Activated T-cell treated with anti-CD3 and anti-CD28 coated beads, Interleukin-2, amount 50 U/mL, for 72 hours (primary cell): ENCODE results near the gene SLC50A1. TPM values are rescaled to one million over a fixed set of nuclear protein-coding genes. Genes with fewer than 3 reads are reported as not detected.
"Not testable (repeated sequence)": the region's sequence is repeated elsewhere in the genome, so short reads cannot be mapped to it uniquely, and the experiment has no call there.

Experiments used
- ATAC-seq, 2 donors: fragments of 150-1000 bp; cut with Tn5 transposase; replicated peaks in 1 of 2; 2 replicates each; pipeline ENCODE4 v1.10.0; 2021; ENCODE audit warnings: moderate library complexity in 2 of 2, mild to moderate bottlenecking in 1 of 2
- DNase-seq, 2 donors: peaks; one replicate each; pipeline ENCODE4 v3.0.0; 2021 to 2022; ENCODE audit warnings: mixed read lengths in 1 of 2
- H3K27ac Mint-ChIP-seq: one replicate; pipeline ENCODE4 v1.8.0; 2022; ENCODE audit warnings: mild to moderate bottlenecking, moderate library complexity, mixed read lengths
- H3K27me3 Mint-ChIP-seq: one replicate; pipeline ENCODE4 v1.8.0; 2022; ENCODE audit warnings: low read depth, mixed read lengths
- H3K36me3 Mint-ChIP-seq, 2 donors: one replicate each; pipeline ENCODE4 v1.8.0; 2022; ENCODE audit warnings: mixed read lengths in 2 of 2, mild to moderate bottlenecking in 1 of 2; ENCODE audit not compliant: insufficient read depth in 2 of 2
- H3K4me1 Mint-ChIP-seq: one replicate; pipeline ENCODE4 v1.8.0; 2022; ENCODE audit warnings: low read depth, mixed read lengths
- H3K4me3 Mint-ChIP-seq, 2 donors: one replicate each; pipeline ENCODE4 v1.8.0; 2022; ENCODE audit warnings: mild to moderate bottlenecking in 2 of 2, mixed read lengths in 2 of 2, moderate library complexity in 2 of 2
- H3K9me3 Mint-ChIP-seq, 2 donors: one replicate each; pipeline ENCODE4 v1.8.0; 2022; ENCODE audit warnings: mixed read lengths in 2 of 2
- total RNA-seq, 2 donors: library from RNA; stranded (reverse); gene quantifications; one replicate each; pipeline ENCODE4 v1.2.3, GENCODE V29; 2022

SLC50A1 gene
- total RNA-seq, 2 donors from 2014 or later: 65.0 to 66.3 TPM

- Mint-ChIP-seq H3K9me3 (no peaks in the 10 kb centered on the region), H3K4me1 (no peaks in the 10 kb centered on the region), H3K36me3 (no peaks in the 10 kb centered on the region), H3K27me3 (no peaks in the 10 kb centered on the region), H3K4me3 (no peak overlapping the region), H3K27ac (no peak overlapping the region)
- no peak for DNase-seq
- ATAC-seq: no peak
Observed at GRCh38 chr1:155105604-155106011, 30.0 kb upstream of the SLC50A1 start.

GRCh38 chr1:155106862-155107261, 28.8 kb upstream of the SLC50A1 start:
- Mint-ChIP-seq H3K9me3 (no peaks in the 10 kb centered on the region), H3K4me1 (no peaks in the 10 kb centered on the region), H3K27me3 (no peaks in the 10 kb centered on the region), H3K36me3 (no peaks in the 10 kb centered on the region), H3K4me3 (no peak overlapping the region), H3K27ac (no peak overlapping the region)
- ATAC-seq (no peak), DNase-seq (no peak)

- no peak for ATAC-seq
- Mint-ChIP-seq H3K36me3 (no peaks in the 10 kb centered on the region), H3K27ac (no peak overlapping the region), H3K9me3 (no peaks in the 10 kb centered on the region), H3K4me1 (no peaks in the 10 kb centered on the region), H3K4me3 (no peak overlapping the region), H3K27me3 (no peaks in the 10 kb centered on the region)
- DNase-seq: no peak
Observed at GRCh38 chr1:155107309-155108264, 28.1 kb upstream of the SLC50A1 start.

GRCh38 chr1:155108296-155108695, 27.4 kb upstream of the SLC50A1 start:
- ATAC-seq (no peak), DNase-seq (no peak)
- H3K27me3 Mint-ChIP-seq: no peaks in the 10 kb centered on the region
- H3K4me1 Mint-ChIP-seq: no peaks in the 10 kb centered on the region
- H3K36me3 Mint-ChIP-seq: no peaks in the 10 kb centered on the region
- H3K27ac Mint-ChIP-seq: no peak overlapping the region
- no peak overlapping the region for H3K4me3 Mint-ChIP-seq
- H3K9me3 Mint-ChIP-seq: no peaks in the 10 kb centered on the region

GRCh38 chr1:155110381-155110780, 25.3 kb upstream of the SLC50A1 start:
- H3K27me3 Mint-ChIP-seq: no peaks in the 10 kb centered on the region
- H3K9me3 Mint-ChIP-seq: no peaks in the 10 kb centered on the region
- H3K27ac Mint-ChIP-seq: no peak overlapping the region
- H3K4me3 Mint-ChIP-seq: no peak overlapping the region
- ATAC-seq (no peak), DNase-seq (no peak)
- H3K4me1 Mint-ChIP-seq: no peaks in the 10 kb centered on the region
- H3K36me3 Mint-ChIP-seq: no peaks in the 10 kb centered on the region

- Mint-ChIP-seq H3K4me1 (no peaks in the 10 kb centered on the region), H3K9me3 (no peaks in the 10 kb centered on the region), H3K27me3 (no peaks in the 10 kb centered on the region), H3K36me3 (no peaks in the 10 kb centered on the region), H3K27ac (no peak overlapping the region), H3K4me3 (no peak overlapping the region)
- DNase-seq: no peak
- ATAC-seq: no peak
Observed at GRCh38 chr1:155110826-155111225, 24.8 kb upstream of the SLC50A1 start.

- H3K4me1 Mint-ChIP-seq: no peaks in the 10 kb centered on the region
- no peaks in the 10 kb centered on the region for H3K27me3 Mint-ChIP-seq
- H3K27ac Mint-ChIP-seq: no peak overlapping the region
- H3K9me3 Mint-ChIP-seq: no peaks in the 10 kb centered on the region
- DNase-seq: no peak
- H3K36me3 Mint-ChIP-seq: no peaks in the 10 kb centered on the region
- H3K4me3 Mint-ChIP-seq: no peak overlapping the region
- no peak for ATAC-seq
Observed at GRCh38 chr1:155113450-155113980, 22.1 kb upstream of the SLC50A1 start.

GRCh38 chr1:155116113-155116764, 19.4 kb upstream of the SLC50A1 start:
- Mint-ChIP-seq H3K27ac (no peak overlapping the region), H3K36me3 (no peaks in the 10 kb centered on the region), H3K4me3 (no peak overlapping the region), H3K4me1 (no peaks in the 10 kb centered on the region), H3K27me3 (peaks cover 5% of the 10 kb centered on the region), H3K9me3 (no peaks in the 10 kb centered on the region)
- ATAC-seq (no peak), DNase-seq (no peak)

- peaks cover 5% of the 10 kb centered on the region for H3K27me3 Mint-ChIP-seq
- DNase-seq (no peak), ATAC-seq (no peak)
- no peak overlapping the region for H3K27ac Mint-ChIP-seq
- no peaks in the 10 kb centered on the region for H3K36me3 Mint-ChIP-seq
- H3K9me3 Mint-ChIP-seq: no peaks in the 10 kb centered on the region
- no peaks in the 10 kb centered on the region for H3K4me1 Mint-ChIP-seq
- H3K4me3 Mint-ChIP-seq: no peak overlapping the region
Observed at GRCh38 chr1:155117610-155118009, 18.0 kb upstream of the SLC50A1 start.

- not testable (repeated sequence) for H3K9me3 Mint-ChIP-seq, H3K4me3 Mint-ChIP-seq, H3K27me3 Mint-ChIP-seq, ATAC-seq, H3K4me1 Mint-ChIP-seq, H3K36me3 Mint-ChIP-seq, H3K27ac Mint-ChIP-seq, DNase-seq
Observed at GRCh38 chr1:155118090-155118489, 17.6 kb upstream of the SLC50A1 start.

GRCh38 chr1:155120253-155120652, 15.4 kb upstream of the SLC50A1 start:
- Mint-ChIP-seq H3K9me3 (no peaks in the 10 kb centered on the region), H3K4me3 (no peak overlapping the region), H3K4me1 (no peaks in the 10 kb centered on the region), H3K36me3 (no peaks in the 10 kb centered on the region), H3K27ac (no peak overlapping the region), H3K27me3 (peaks cover 10% of the 10 kb centered on the region)
- no peak for DNase-seq
- no peak for ATAC-seq

- DNase-seq (no peak), ATAC-seq (no peak)
- H3K36me3 Mint-ChIP-seq: no peaks in the 10 kb centered on the region
- no peak overlapping the region for H3K27ac Mint-ChIP-seq
- no peak overlapping the region for H3K4me3 Mint-ChIP-seq
- peaks cover 10% of the 10 kb centered on the region for H3K27me3 Mint-ChIP-seq
- H3K4me1 Mint-ChIP-seq: no peaks in the 10 kb centered on the region
- no peaks in the 10 kb centered on the region for H3K9me3 Mint-ChIP-seq
Observed at GRCh38 chr1:155121249-155121648, 14.4 kb upstream of the SLC50A1 start.

- Mint-ChIP-seq H3K27me3 (peaks cover 19% of the 10 kb centered on the region), H3K36me3 (no peaks in the 10 kb centered on the region), H3K27ac (no peak overlapping the region), H3K4me3 (no peak overlapping the region), H3K9me3 (no peaks in the 10 kb centered on the region), H3K4me1 (peaks cover 7% of the 10 kb centered on the region)
- ATAC-seq (no peak), DNase-seq (no peak)
Observed at GRCh38 chr1:155122308-155122707, 13.3 kb upstream of the SLC50A1 start.
